SK-N-SH (cell line): ENCODE measurements around the gene USP15. TPM values are rescaled to one million over a fixed set of nuclear protein-coding genes. Genes with fewer than 3 reads are reported as not detected.

Experiments used
- CTCF ChIA-PET: fragments of 300-600, 350-600 bp; formaldehyde crosslinking; extraction: SDS; loops from one replicate; lab custom pipeline; 2021; lab: Yijun Ruan, JAX
- POLR2A ChIA-PET: fragments of 350-600 bp; sonication (Branson Sonifier 250); formaldehyde crosslinking; extraction: SDS; loops from one replicate; lab custom pipeline; 2020; ENCODE audit warnings: antibody characterized with exemption, inconsistent platforms; lab: Yijun Ruan, JAX
- DNase-seq: peaks from one replicate; pipeline ENCODE4 v3.0.0; 2012
- H2AFZ ChIP-seq: fragments of 200-600 bp; sonication (generic); 2 replicates; pipeline ENCODE4 v1.8.1; 2016; ENCODE audit warnings: antibody characterized with exemption, mild to moderate bottlenecking, low read depth
- H3F3A ChIP-seq: fragments of 200-600 bp; sonication (generic); replicated peaks from 2 replicates; pipeline ENCODE3; 2016; ENCODE audit warnings: antibody characterized with exemption, mild to moderate bottlenecking; ENCODE audit not compliant: insufficient read depth
- H3K27ac ChIP-seq, 2 experiments: fragments of 200-500 bp in 1 of 2; fragments of 200-600 bp in 1 of 2; sonication (Bioruptor generic) in 1 of 2; sonication (generic), shearing (Covaris generic) in 1 of 2; 2 replicates each; pipeline versions ENCODE4 v1.5.1 to v1.6.1; 2014 to 2016; ENCODE audit warnings: low read depth in 2 of 2, inconsistent platforms in 1 of 2, low read length in 1 of 2, mild to moderate bottlenecking in 1 of 2, mixed read lengths in 1 of 2
- H3K27me3 ChIP-seq: fragments of 200-600 bp; sonication (generic), shearing (Covaris generic); 2 replicates; pipeline ENCODE4 v1.6.1; 2016; ENCODE audit warnings: mixed run types; ENCODE audit not compliant: insufficient read depth
- H3K36me3 ChIP-seq, 2 experiments: fragments of 200-500 bp in 1 of 2; fragments of 200-600 bp in 1 of 2; sonication (Bioruptor generic) in 1 of 2; sonication (generic) in 1 of 2; replicated peaks in 1 of 2; 2 replicates each; pipeline versions ENCODE3 to v1.5.1; 2014 to 2016; ENCODE audit warnings: low read length in 1 of 2, mild to moderate bottlenecking in 1 of 2; ENCODE audit not compliant: insufficient read depth in 2 of 2, control insufficient read depth in 1 of 2
- H3K4me1 ChIP-seq, 2 experiments: fragments of 200-500 bp in 1 of 2; fragments of 200-600 bp in 1 of 2; sonication (Bioruptor generic) in 1 of 2; sonication (generic), shearing (Covaris generic) in 1 of 2; 2 replicates each; pipeline versions ENCODE4 v1.5.1 to v1.6.1; 2014 to 2016; ENCODE audit warnings: low read depth in 1 of 2, low read length in 1 of 2, mixed run types in 1 of 2; ENCODE audit not compliant: insufficient read depth in 2 of 2, control insufficient read depth in 1 of 2
- H3K4me2 ChIP-seq: fragments of 200-600 bp; sonication (generic), shearing (Covaris generic); 2 replicates; pipeline ENCODE4 v1.6.1; 2017; ENCODE audit warnings: mixed run types
- H3K4me3 ChIP-seq, 2 experiments: fragments of 200-500 bp in 1 of 2; fragments of 200-600 bp in 1 of 2; sonication (Bioruptor generic) in 1 of 2; sonication (generic), shearing (Covaris generic) in 1 of 2; 2 replicates each; pipeline versions ENCODE4 v1.5.1 to v1.8.1; 2014 to 2016; ENCODE audit warnings: low read depth in 2 of 2, inconsistent platforms in 1 of 2, low read length in 1 of 2, mild to moderate bottlenecking in 1 of 2, mixed read lengths in 1 of 2, moderate library complexity in 1 of 2
- H3K79me2 ChIP-seq: fragments of 200-600 bp; sonication (generic); 2 replicates; pipeline ENCODE4 v1.8.1; 2017; ENCODE audit warnings: mild to moderate bottlenecking; ENCODE audit not compliant: insufficient read depth
- H3K9ac ChIP-seq: fragments of 200-600 bp; sonication (generic); 2 replicates; pipeline ENCODE4 v1.6.1; 2017; ENCODE audit warnings: mixed run types
- H3K9me2 ChIP-seq: fragments of 200-600 bp; sonication (generic); 2 replicates; pipeline ENCODE4 v1.6.1; 2017; ENCODE audit warnings: mixed run types
- H3K9me3 ChIP-seq: fragments of 200-600 bp; sonication (generic); 2 replicates; pipeline ENCODE4 v1.6.1; 2017; ENCODE audit warnings: mixed run types, mild to moderate bottlenecking, moderate library complexity
- H4K20me1 ChIP-seq: fragments of 200-600 bp; sonication (generic); 2 replicates; pipeline ENCODE4 v1.6.1; 2017; ENCODE audit warnings: mild to moderate bottlenecking, mixed run types; ENCODE audit not compliant: insufficient read depth
- FOXJ3 ChIP-seq: sonication (generic); formaldehyde crosslinking; IDR thresholded peaks from 2 replicates; pipeline ENCODE4 v1.5.1; 2020; ENCODE audit warnings: mild to moderate bottlenecking, missing genetic modification reagents
- GABPA ChIP-seq: IDR thresholded peaks from 2 replicates; pipeline ENCODE4 v1.4.0; 2012; ENCODE audit warnings: low read depth, mild to moderate bottlenecking
- GATA2 ChIP-seq: sonication (generic); formaldehyde crosslinking; IDR thresholded peaks from 2 replicates; pipeline ENCODE4 v1.5.0; 2020; ENCODE audit warnings: mild to moderate bottlenecking, missing genetic modification reagents
- MXI1 ChIP-seq: IDR thresholded peaks from 2 replicates; pipeline ENCODE4 v1.6.1; 2012; ENCODE audit warnings: mild to moderate bottlenecking, low read depth, low read length, improper control_type of control experiment
- PBX3 ChIP-seq: IDR thresholded peaks from 2 replicates; pipeline ENCODE4; 2012
- RCOR1 ChIP-seq: fragments of 150-350 bp; IDR thresholded peaks from 2 replicates; pipeline ENCODE4 v1.6.1; 2017; ENCODE audit warnings: antibody characterized with exemption, low read length
- RFX5 ChIP-seq: IDR thresholded peaks from 2 replicates; pipeline ENCODE4 v1.6.1; 2012; ENCODE audit warnings: mild to moderate bottlenecking, improper control_type of control experiment, low read length
- SIN3A ChIP-seq: IDR thresholded peaks from 2 replicates; pipeline ENCODE4 v1.6.1; 2012; ENCODE audit warnings: low read depth, mild to moderate bottlenecking, low read length, moderate library complexity, borderline replicate concordance
- YY1 ChIP-seq: IDR thresholded peaks from 2 replicates; pipeline ENCODE4 v1.4.0; 2012; ENCODE audit warnings: low read depth, mild to moderate bottlenecking
- WGBS: methylation state at CpG from one replicate; pipeline ENCODE4 v1.1.6; 2017; ENCODE audit warnings: low lambda C conversion rate; 5-methylcytosine and 5-hydroxymethylcytosine counted together
- polyA plus RNA-seq, 3 experiments: library from polyadenylated mRNA; depleted of rRNA; stranded (reverse); fragments of >200 nt; gene quantifications; 2 replicates each; pipeline ENCODE4 v1.2.3, GENCODE V29; 2012
- TF ChIP-seq, protein P1 (sequence below): fragments of 200-600 bp; sonication (generic); IDR thresholded peaks from 2 replicates; pipeline ENCODE4 v1.6.1; 2017; ENCODE audit warnings: antibody characterized with exemption, mild to moderate bottlenecking, moderate library complexity

USP15 gene
- polyA plus RNA-seq, 1 of the 3 experiments (the other 2 are of a cell fraction): 13.2 TPM

DNA sequence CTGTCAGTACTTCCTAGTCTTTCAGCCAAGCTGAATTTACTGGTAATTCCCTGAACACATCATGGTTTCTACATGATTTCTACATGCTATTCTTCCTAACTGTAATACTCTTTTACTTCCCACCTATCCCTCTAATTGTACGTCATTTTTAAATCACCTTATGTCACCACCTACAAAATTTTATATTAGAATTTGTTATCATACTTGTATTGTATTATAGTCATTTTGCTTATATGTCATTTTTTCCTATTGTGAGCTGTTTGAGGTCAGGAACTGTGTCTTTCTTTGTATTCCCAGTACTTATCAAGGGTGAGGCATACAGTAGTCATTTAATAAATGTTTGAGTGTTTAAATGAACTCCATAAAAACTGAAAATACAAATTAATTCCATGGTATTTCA, 86.6 kb downstream of the USP15 start:
- TF ChIP-seq PBX3 (no peak), GABPA (no peak)
- POLR2A ChIA-PET: no interaction called here
- DNase-seq: no peak

DNA sequence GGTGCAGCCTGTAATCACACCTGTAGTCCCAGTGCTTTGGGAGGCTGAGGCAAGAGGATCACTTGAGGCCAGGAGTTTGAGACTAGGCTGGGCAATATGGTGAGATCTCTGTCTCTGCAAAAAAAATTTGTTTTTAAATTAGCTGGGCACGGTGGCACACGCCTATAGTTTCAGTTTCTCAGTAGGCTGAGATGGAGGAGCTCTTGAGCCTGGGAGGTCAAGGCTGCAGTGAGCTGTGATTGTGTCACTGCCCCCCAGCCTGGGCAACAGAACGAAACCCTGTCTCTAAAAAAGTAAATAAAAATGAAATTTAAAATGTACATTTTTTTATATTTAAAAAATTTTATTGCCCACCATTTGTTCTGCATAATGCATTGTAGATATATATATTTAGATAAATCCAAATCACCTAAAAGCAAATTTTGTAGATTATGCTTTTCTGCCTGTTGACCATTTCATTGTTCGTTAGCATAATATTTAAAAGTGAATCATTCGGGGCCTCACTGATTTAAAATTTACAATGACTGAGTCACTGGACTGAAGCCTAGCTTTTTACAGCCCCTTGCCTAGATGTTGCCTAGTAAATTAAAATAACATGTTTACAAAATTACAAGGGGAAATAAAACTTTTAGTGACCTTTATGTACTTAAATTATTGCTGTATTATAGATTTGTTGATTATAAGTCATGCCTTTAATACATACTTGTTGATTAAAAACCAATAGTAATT, 87.9 kb downstream of the USP15 start:
- Histone ChIP-seq H3K79me2 (no peaks in the 10 kb centered on the region), H3K36me3 (peaks cover 8 to 13% of the 10 kb centered on the region in 2 experiments), H3K27me3 (no peaks in the 10 kb centered on the region), H3K9me3 (no peaks in the 10 kb centered on the region), H3F3A (peaks cover 3% of the 10 kb centered on the region), H4K20me1 (no peaks in the 10 kb centered on the region), H3K4me1 (no peaks in the 10 kb centered on the region; a peak in 3 of 4 replicates), H3K4me3 (no peak overlapping the region), H3K4me2 (peak overlapping the region; percentile 36; the same call in 1 of the 2 replicates), H3K27ac (no peak overlapping the region; a peak in 1 of 4 replicates), H2AFZ (no peak overlapping the region), H3K9ac (no peak overlapping the region), H3K9me2 (no peaks in the 10 kb centered on the region)
- ChIA-PET POLR2A (no interaction called here), CTCF (no interaction called here)
- WGBS: 83% methylated on average over 5 of the region's 5 CpGs
- TF ChIP-seq FOXJ3 (CRISPR knock-in tag) (no peak), SIN3A (no peak), GATA2 (CRISPR knock-in tag) (no peak), MXI1 (no peak), RCOR1 (no peak), YY1 (no peak), RFX5 (no peak)
- TF ChIP-seq, protein P1, sequence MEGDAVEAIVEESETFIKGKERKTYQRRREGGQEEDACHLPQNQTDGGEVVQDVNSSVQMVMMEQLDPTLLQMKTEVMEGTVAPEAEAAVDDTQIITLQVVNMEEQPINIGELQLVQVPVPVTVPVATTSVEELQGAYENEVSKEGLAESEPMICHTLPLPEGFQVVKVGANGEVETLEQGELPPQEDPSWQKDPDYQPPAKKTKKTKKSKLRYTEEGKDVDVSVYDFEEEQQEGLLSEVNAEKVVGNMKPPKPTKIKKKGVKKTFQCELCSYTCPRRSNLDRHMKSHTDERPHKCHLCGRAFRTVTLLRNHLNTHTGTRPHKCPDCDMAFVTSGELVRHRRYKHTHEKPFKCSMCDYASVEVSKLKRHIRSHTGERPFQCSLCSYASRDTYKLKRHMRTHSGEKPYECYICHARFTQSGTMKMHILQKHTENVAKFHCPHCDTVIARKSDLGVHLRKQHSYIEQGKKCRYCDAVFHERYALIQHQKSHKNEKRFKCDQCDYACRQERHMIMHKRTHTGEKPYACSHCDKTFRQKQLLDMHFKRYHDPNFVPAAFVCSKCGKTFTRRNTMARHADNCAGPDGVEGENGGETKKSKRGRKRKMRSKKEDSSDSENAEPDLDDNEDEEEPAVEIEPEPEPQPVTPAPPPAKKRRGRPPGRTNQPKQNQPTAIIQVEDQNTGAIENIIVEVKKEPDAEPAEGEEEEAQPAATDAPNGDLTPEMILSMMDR: no peak
- DNase-seq: no peak

More for the DNA sequence above, 86.6 kb downstream of the USP15 start:
- H2AFZ ChIP-seq: no peak overlapping the region
- WGBS: 95% methylated on average over 1 of the region's 1 CpG
- H4K20me1 ChIP-seq: no peaks in the 10 kb centered on the region
- CTCF ChIA-PET: no interaction called here
- H3K4me3 ChIP-seq: no peak overlapping the region
- no peaks in the 10 kb centered on the region for H3K9me3 ChIP-seq
- peaks cover 5% of the 10 kb centered on the region; the same call in 1 of the 2 replicates for H3K79me2 ChIP-seq
- no peaks in the 10 kb centered on the region; a peak in 3 of 4 replicates for H3K4me1 ChIP-seq
- peaks cover 3% of the 10 kb centered on the region for H3F3A ChIP-seq
- no peak overlapping the region for H3K4me2 ChIP-seq
- no peak overlapping the region for H3K27ac ChIP-seq
- H3K9ac ChIP-seq: no peak overlapping the region
- H3K27me3 ChIP-seq: no peaks in the 10 kb centered on the region
- peaks cover 8 to 20% of the 10 kb centered on the region in 2 experiments for H3K36me3 ChIP-seq
- no peaks in the 10 kb centered on the region for H3K9me2 ChIP-seq
